Suprapubic skin (tissue), 4 donors: Measurements from ENCODE around the gene ATP5MC3.

Experiments used
- CTCF ChIP-seq, 2 donors: fragments of 200-600 bp in 1 of 2; fragments of 450-650 bp in 1 of 2; sonication (generic) in 1 of 2; IDR thresholded peaks; one replicate each; pipeline ENCODE4 v1.5.1; 2016 to 2019; ENCODE audit warnings: antibody characterized with exemption in 2 of 2, mild to moderate bottlenecking in 1 of 2, moderate library complexity in 1 of 2
- EP300 ChIP-seq: sonication (generic); formaldehyde crosslinking; IDR thresholded peaks from one replicate; pipeline ENCODE4 v1.6.1; 2017; ENCODE audit warnings: antibody characterized with exemption
- POLR2A ChIP-seq, 2 donors: fragments of 450-650 bp; IDR thresholded peaks; one replicate each; pipeline ENCODE4 v1.6.1; 2017; ENCODE audit warnings: antibody characterized with exemption in 2 of 2, mild to moderate bottlenecking in 2 of 2, moderate library complexity in 2 of 2
- POLR2AphosphoS5 ChIP-seq, 3 donors: sonication (generic); formaldehyde crosslinking; IDR thresholded peaks; one replicate each; pipeline ENCODE4 v1.6.1; 2017; ENCODE audit warnings: antibody characterized with exemption in 3 of 3

GRCh38 chr2:175158894-175159293 is 22.6 kb downstream of the ATP5MC3 start:
- TF ChIP-seq CTCF (IDR thresholded peaks at IDR 0.05) (no peak), EP300 (no peak), POLR2A (IDR thresholded peaks at IDR 0.05) (no peak), POLR2AphosphoS5 (IDR thresholded peaks at IDR 0.05) (no peak)
